Panc1 (cell line): ENCODE results near the gene THRB. TPM values are rescaled to one million over a fixed set of nuclear protein-coding genes. Genes with fewer than 3 reads are reported as not detected.

Experiments used
- ATAC-seq: fragments of 200-7000 bp; cut with Tn5 transposase; 2 replicates; pipeline ENCODE4 v1.9.1; 2020; ENCODE audit warnings: mild to moderate bottlenecking, moderate library complexity
- BruUV-seq: library from RNA; stranded (reverse); fragments of 400-500 nt; replicated peaks from 2 replicates; lab custom pipeline; 2021; lab: Mats Ljungman, UMichigan
- CTCF ChIA-PET: fragments of 300-600 bp; sonication (Branson Sonifier 250); formaldehyde crosslinking; loops from one replicate; lab custom pipeline; 2022; ENCODE audit warnings: antibody characterized with exemption; lab: Charles Lee
- POLR2A ChIA-PET: fragments of 300-600 bp; sonication (Branson Sonifier 250); formaldehyde crosslinking; loops from one replicate; lab custom pipeline; 2022; ENCODE audit warnings: antibody characterized with exemption; lab: Charles Lee
- DNase-seq: peaks from one replicate; pipeline ENCODE4 v3.0.0-alpha.2; 2010; ENCODE audit warnings: low read depth, low spot score
- H3K27ac ChIP-seq: 2 replicates; pipeline ENCODE4 v1.5.1; 2011; ENCODE audit warnings: mild to moderate bottlenecking, low read length, inconsistent platforms
- H3K27me3 ChIP-seq: fragments of 200-500 bp; sonication (Bioruptor generic); 2 replicates; pipeline ENCODE4 v1.6.0; 2014; ENCODE audit warnings: low read length, inconsistent platforms; ENCODE audit not compliant: control insufficient read depth, insufficient read depth
- H3K36me3 ChIP-seq: fragments of 200-500 bp; sonication (Bioruptor generic); 2 replicates; pipeline ENCODE4 v1.5.1; 2014; ENCODE audit warnings: inconsistent platforms, mild to moderate bottlenecking, low read length, moderate library complexity; ENCODE audit not compliant: control insufficient read depth, insufficient read depth
- H3K4me1 ChIP-seq: 2 replicates; pipeline ENCODE4 v1.5.1; 2011; ENCODE audit warnings: inconsistent platforms, mild to moderate bottlenecking, low read length, moderate library complexity; ENCODE audit not compliant: control insufficient read depth, insufficient read depth
- H3K4me3 ChIP-seq, 2 experiments: 2 replicates each; pipeline ENCODE4 v1.5.1; 2011 to 2012; ENCODE audit warnings: low read depth in 2 of 2, low read length in 2 of 2, mild to moderate bottlenecking in 2 of 2, inconsistent platforms in 1 of 2, moderate library complexity in 1 of 2
- H3K9me3 ChIP-seq: fragments of 200-500 bp; sonication (Bioruptor generic); 2 replicates; pipeline ENCODE4 v1.5.1; 2014; ENCODE audit warnings: low read depth, mild to moderate bottlenecking, inconsistent platforms, low read length, moderate library complexity; ENCODE audit not compliant: control insufficient read depth, insufficient read depth
- CTCF ChIP-seq: fragments of 450-650 bp; IDR thresholded peaks from 2 replicates; pipeline ENCODE4 v1.5.1; 2017; ENCODE audit warnings: mild to moderate bottlenecking
- POLR2AphosphoS5 ChIP-seq: IDR thresholded peaks from 2 replicates; pipeline ENCODE4 v1.6.1; 2012; ENCODE audit warnings: mild to moderate bottlenecking, low read depth, low read length, moderate library complexity
- REST ChIP-seq, 2 experiments: IDR thresholded peaks; 2 replicates each; pipeline ENCODE4 v1.6.1; 2011 to 2012; ENCODE audit warnings: low read depth in 2 of 2, control low read depth in 1 of 2, low read length in 1 of 2, mild to moderate bottlenecking in 1 of 2, moderate library complexity in 1 of 2; ENCODE audit not compliant: insufficient read depth in 1 of 2
- SIN3A ChIP-seq: IDR thresholded peaks from 2 replicates; pipeline ENCODE4 v1.6.1; 2012; ENCODE audit warnings: low read depth, mild to moderate bottlenecking, low read length, moderate library complexity, borderline replicate concordance; ENCODE audit not compliant: insufficient read depth
- TCF7L2 ChIP-seq: IDR thresholded peaks from 2 replicates; pipeline ENCODE4 v1.6.1; 2011; ENCODE audit warnings: mild to moderate bottlenecking, low read depth, low read length, inconsistent platforms
- in situ Hi-C: cut with HindIII; loops from 2 replicates; pipeline ENCODE4 v1.10.0; 2016; ENCODE audit warnings: low sequenced_read_pairs, low pct_unique_long_range_greater_than_20kb
- intact Hi-C: fragments of 100-400 bp; cut with micrococcal nuclease; formaldehyde crosslinking; loops from one replicate; pipeline ENCODE4 v1.10.0; 2022; ENCODE audit not compliant: unreplicated experiment
- total RNA-seq: library from RNA; stranded (reverse); gene quantifications from one replicate; pipeline ENCODE4 v1.2.1, GENCODE V29; 2021; ENCODE audit not compliant: unreplicated experiment

THRB gene
- total RNA-seq, 1 experiment from 2014 or later: 3.9 TPM

- no peak for DNase-seq
- CTCF ChIA-PET: no interaction called here
These were observed 356.4 kb downstream of the THRB start for GRCh38 chr3:24137958-24138875.

GRCh38 chr3:24137334-24137733 is 357.3 kb downstream of the THRB start:
- no peaks in the 10 kb centered on the region for H3K27me3 ChIP-seq
- no peaks in the 10 kb centered on the region for H3K4me1 ChIP-seq
- TF ChIP-seq POLR2AphosphoS5 (no peak), REST (IDR thresholded peaks at IDR 0.05; ENCODE audit: insufficient read depth in 1 of 2, low read depth in 2 of 2, low read length in 1 of 2) (no peak), CTCF (no peak), SIN3A (no peak), TCF7L2 (no peak)
- ChIA-PET CTCF (no interaction called here), POLR2A (no interaction called here)
- no peaks in the 10 kb centered on the region for H3K36me3 ChIP-seq
- no peak for ATAC-seq
- no peak for DNase-seq
- H3K9me3 ChIP-seq: no peaks in the 10 kb centered on the region
- intact Hi-C loops (no loop called here), in situ Hi-C loops (no loop called here)
- H3K27ac ChIP-seq: no peak overlapping the region
- no TSS peak for BruUV-seq
- no peak overlapping the region for H3K4me3 ChIP-seq

More at GRCh38 chr3:24137958-24138875, 356.4 kb downstream of the THRB start:
- BruUV-seq: no TSS peak
- ATAC-seq: no peak
- in situ Hi-C loops (no loop called here), intact Hi-C loops (no loop called here)
- Histone ChIP-seq H3K9me3 (no peaks in the 10 kb centered on the region), H3K27ac (no peak overlapping the region), H3K36me3 (no peaks in the 10 kb centered on the region), H3K4me3 (no peak overlapping the region), H3K4me1 (no peaks in the 10 kb centered on the region), H3K27me3 (no peaks in the 10 kb centered on the region)
- TF ChIP-seq CTCF (no peak), REST (IDR thresholded peaks at IDR 0.05; ENCODE audit: insufficient read depth in 1 of 2, low read depth in 2 of 2, low read length in 1 of 2) (no peak), POLR2AphosphoS5 (no peak), SIN3A (no peak), TCF7L2 (no peak)
- POLR2A ChIA-PET: no interaction called here
